GM12892 (cell line): ENCODE data around the gene PIK3CB.
"Not testable (repeated sequence)": the region's sequence is repeated elsewhere in the genome, so short reads cannot be mapped to it uniquely, and the experiment has no call there.

Experiments
- DNase-seq: peaks from one replicate; pipeline ENCODE4 v3.0.0; 2011; ENCODE audit not compliant: insufficient read length
- FAIRE-seq: peaks from 2 replicates; lab custom pipeline; 2011; peaks lifted over from hg19 to GRCh38; lab: Jason Lieb, UNC
- POLR2A ChIP-seq: IDR thresholded peaks from 2 replicates; pipeline ENCODE4 v1.6.1; 2011; ENCODE audit warnings: low read depth, low read length, control low read depth
- POLR2AphosphoS5 ChIP-seq: IDR thresholded peaks from 2 replicates; pipeline ENCODE4 v1.6.1; 2011; ENCODE audit warnings: low read depth, low read length, control low read depth
- TAF1 ChIP-seq: IDR thresholded peaks from 2 replicates; pipeline ENCODE4 v1.6.1; 2011; ENCODE audit warnings: low read depth, mild to moderate bottlenecking, control low read depth, low read length, borderline replicate concordance

Gene PIK3CB

GRCh38 chr3:138796761-138797160 is 38.0 kb downstream of the PIK3CB start:
- DNase-seq: no peak
- FAIRE-seq: no peak
- no peak for TF ChIP-seq TAF1

- FAIRE-seq (no peak), DNase-seq (no peak)
- TF ChIP-seq POLR2A: no peak
- TF ChIP-seq TAF1: no peak
- TF ChIP-seq POLR2AphosphoS5: no peak
Measured at GRCh38 chr3:138786788-138787271, 47.9 kb downstream of the PIK3CB start.

- DNase-seq: no peak
- TF ChIP-seq POLR2AphosphoS5: no peak
- TF ChIP-seq TAF1: no peak
- TF ChIP-seq POLR2A: no peak
- no peak for FAIRE-seq
Measured at GRCh38 chr3:138785951-138786350, 48.8 kb downstream of the PIK3CB start.

- not testable (repeated sequence) for DNase-seq, FAIRE-seq
Measured at GRCh38 chr3:138785362-138785857, 49.3 kb downstream of the PIK3CB start.

- no peak for FAIRE-seq
- no peak for DNase-seq
- TF ChIP-seq POLR2A (no peak), POLR2AphosphoS5 (no peak), TAF1 (no peak)
Measured at GRCh38 chr3:138782755-138783154, 52.0 kb downstream of the PIK3CB start.

- no peak for TF ChIP-seq TAF1
- no peak for TF ChIP-seq POLR2AphosphoS5
- no peak for TF ChIP-seq POLR2A
- DNase-seq (no peak), FAIRE-seq (no peak)
Measured at GRCh38 chr3:138781012-138781470, 53.7 kb downstream of the PIK3CB start.

GRCh38 chr3:138778643-138779042 is 56.1 kb downstream of the PIK3CB start:
- DNase-seq: no peak
- no peak for FAIRE-seq
- no peak for TF ChIP-seq TAF1

GRCh38 chr3:138776961-138777360 is 57.8 kb downstream of the PIK3CB start:
- no peak for DNase-seq
- no peak for FAIRE-seq
- TF ChIP-seq TAF1 (no peak), POLR2A (no peak), POLR2AphosphoS5 (no peak)

GRCh38 chr3:138775254-138775595 is 59.5 kb downstream of the PIK3CB start:
- DNase-seq: no peak
- no peak for FAIRE-seq

GRCh38 chr3:138774529-138775253 is 60.0 kb downstream of the PIK3CB start:
- no peak for DNase-seq

More at GRCh38 chr3:138775254-138775595, 59.5 kb downstream of the PIK3CB start:
- TF ChIP-seq POLR2AphosphoS5 (no peak), POLR2A (no peak), TAF1 (no peak)

GRCh38 chr3:138771585-138771984 is 63.1 kb downstream of the PIK3CB start:
- no peak for FAIRE-seq
- TF ChIP-seq TAF1: no peak
- TF ChIP-seq POLR2AphosphoS5: no peak
- DNase-seq: no peak

More at GRCh38 chr3:138774529-138775253, 60.0 kb downstream of the PIK3CB start:
- no peak for TF ChIP-seq POLR2A
- no peak for TF ChIP-seq TAF1
- no peak for TF ChIP-seq POLR2AphosphoS5
- FAIRE-seq: no peak

- FAIRE-seq (no peak), DNase-seq (no peak)
- no peak for TF ChIP-seq TAF1
- TF ChIP-seq POLR2A: no peak
Measured at GRCh38 chr3:138769616-138770015, 65.1 kb downstream of the PIK3CB start.
